Putamen (tissue), 1 donor: Measurements from ENCODE around the gene TMEM87A.
"Not testable (repeated sequence)": the region's sequence is repeated elsewhere in the genome, so short reads cannot be mapped to it uniquely, and the experiment has no call there.

ENCODE experiments used
- DNase-seq: peaks from one replicate; pipeline ENCODE4 v3.0.0-alpha.2; 2016; ENCODE audit warnings: low spot score

TMEM87A gene, protein sequence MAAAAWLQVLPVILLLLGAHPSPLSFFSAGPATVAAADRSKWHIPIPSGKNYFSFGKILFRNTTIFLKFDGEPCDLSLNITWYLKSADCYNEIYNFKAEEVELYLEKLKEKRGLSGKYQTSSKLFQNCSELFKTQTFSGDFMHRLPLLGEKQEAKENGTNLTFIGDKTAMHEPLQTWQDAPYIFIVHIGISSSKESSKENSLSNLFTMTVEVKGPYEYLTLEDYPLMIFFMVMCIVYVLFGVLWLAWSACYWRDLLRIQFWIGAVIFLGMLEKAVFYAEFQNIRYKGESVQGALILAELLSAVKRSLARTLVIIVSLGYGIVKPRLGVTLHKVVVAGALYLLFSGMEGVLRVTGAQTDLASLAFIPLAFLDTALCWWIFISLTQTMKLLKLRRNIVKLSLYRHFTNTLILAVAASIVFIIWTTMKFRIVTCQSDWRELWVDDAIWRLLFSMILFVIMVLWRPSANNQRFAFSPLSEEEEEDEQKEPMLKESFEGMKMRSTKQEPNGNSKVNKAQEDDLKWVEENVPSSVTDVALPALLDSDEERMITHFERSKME

GRCh38 chr15:42272939-42273899 lies at the start of gene TMEM87A, which contains the start of gene GANC:
Gene TMEM87A, minus strand, starts transcription at chr15:42273433. Its CDS starts 35 bp downstream, at chr15:42273398.
Gene GANC, plus strand, starts transcription at chr15:42273201. Its CDS starts 1,281 bp downstream, at chr15:42274482.
- DNase-seq = peak; percentile 99

DNA sequence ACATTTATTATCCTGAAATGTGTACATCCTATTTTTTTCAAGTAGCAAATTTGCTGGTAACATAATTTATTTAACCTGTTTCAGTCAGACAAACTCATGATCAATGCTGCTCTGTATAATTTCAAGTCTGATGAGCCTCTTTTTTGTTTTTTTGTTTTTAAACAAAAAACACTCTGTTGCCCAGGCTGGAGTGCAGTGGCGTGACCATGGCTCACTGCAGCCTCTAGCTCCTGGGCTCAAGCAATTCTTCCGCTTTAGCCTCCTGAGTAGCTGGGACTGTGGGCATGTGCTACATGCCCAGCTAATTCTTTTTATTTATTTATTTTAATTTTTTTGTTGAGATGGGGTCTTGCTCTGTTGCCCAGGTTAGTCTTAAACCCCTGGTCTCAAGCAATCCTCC lies 46.0 kb upstream of the TMEM87A start:
- DNase-seq = no peak

GRCh38 chr15:42316282-42316805 lies 43.1 kb upstream of the TMEM87A start:
- not testable (repeated sequence) for DNase-seq

DNA sequence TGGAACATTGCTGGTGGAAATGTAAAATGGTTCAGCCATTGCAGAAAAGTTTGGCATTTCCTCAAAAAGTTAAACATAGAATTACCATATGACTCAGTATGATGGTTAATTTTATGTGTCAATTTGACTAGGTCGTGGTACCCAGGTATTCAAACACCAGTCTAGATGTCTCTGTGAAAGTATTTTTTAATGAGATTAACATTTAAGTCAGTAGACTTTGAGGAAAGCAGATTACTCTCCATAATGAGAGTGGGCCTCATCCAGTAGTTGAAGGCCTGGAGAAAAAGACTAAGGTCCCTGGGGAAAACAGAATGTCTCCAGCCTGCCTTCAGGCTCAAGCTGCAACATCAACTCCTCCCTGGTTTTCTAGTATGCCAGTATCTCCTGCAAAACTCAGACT lies 42.3 kb upstream of the TMEM87A start:
- DNase-seq = no peak

DNA sequence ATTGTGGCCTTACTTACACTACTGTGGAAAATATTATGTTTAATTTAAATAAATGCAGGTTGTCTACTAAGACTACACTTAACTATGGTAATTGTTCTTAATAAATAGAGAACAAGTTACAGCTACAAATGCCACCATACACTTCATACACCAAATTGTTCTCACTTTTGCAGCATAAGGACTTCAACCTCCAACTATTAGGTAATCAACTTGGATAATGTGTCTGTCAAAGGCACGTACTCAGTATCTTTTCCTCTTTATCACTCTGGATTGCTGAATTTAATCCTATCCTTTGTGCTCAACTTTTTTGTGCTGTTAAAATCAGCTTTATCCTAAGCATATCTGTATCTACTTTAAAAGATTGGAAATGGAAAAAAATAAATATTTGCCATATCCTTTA lies 41.6 kb upstream of the TMEM87A start:
- no peak for DNase-seq

DNA sequence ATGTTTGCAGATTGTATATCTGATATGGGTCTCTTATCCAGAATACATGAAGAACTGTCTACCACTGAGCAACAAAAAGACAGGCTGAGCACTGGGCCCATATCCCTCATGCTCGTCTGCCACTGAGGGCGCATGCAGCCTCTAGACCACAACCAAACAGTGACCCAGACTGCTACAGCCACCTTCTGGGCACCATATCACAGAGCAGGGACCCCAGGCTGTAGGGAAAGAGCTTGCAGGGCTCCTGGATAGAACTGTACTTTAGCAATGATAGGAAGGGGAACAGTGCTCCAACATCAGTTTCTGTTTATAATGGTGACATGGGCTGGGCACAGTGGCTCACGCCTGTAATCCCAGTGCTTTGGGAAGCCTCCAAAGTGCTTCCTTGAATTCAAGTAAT lies 40.2 kb upstream of the TMEM87A start:
- DNase-seq = no peak

DNA sequence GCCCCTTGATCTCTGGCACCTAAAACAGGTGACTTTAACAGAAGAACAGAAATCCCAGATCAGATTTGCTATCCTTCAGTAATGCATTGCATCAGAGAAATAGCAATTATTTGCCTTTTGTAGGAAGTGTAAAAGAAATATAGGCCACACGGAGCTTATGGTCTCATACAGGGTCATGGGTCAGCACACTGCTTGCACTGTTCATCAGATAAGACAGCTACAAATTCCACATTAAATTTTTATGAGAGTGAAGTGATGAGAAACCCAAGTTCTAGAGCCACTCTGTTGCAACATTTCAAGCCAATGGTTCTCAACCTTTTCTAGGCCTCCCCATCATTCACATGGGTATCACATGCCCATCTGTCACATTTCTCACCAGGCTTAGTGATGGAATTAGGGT lies 33.4 kb upstream of the TMEM87A start:
- DNase-seq = no peak

- not testable (repeated sequence) for DNase-seq
Observed at GRCh38 chr15:42301004-42301403, 27.8 kb upstream of the TMEM87A start.

- no peak for DNase-seq
Observed at GRCh38 chr15:42289166-42289565, 15.9 kb upstream of the TMEM87A start.

DNA sequence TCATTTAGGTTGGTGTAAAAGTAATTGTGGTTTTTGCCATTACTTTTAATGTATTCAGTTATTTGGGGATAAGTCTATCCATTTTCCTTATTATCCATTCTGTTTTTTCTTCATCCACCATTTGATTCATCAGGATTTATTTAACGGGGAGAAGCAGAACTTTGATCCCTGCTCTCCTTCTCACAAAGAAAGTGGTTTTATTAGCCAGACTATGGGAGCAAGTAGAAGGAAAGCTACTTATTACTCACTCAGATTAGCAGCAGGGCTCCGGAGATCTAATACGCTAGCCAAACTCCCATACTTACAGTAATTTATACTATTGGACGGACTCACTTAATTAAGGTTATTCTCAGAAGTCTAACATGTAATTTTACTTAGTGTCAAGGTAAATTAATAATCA lies 14.7 kb upstream of the TMEM87A start:
- DNase-seq = no peak

DNA sequence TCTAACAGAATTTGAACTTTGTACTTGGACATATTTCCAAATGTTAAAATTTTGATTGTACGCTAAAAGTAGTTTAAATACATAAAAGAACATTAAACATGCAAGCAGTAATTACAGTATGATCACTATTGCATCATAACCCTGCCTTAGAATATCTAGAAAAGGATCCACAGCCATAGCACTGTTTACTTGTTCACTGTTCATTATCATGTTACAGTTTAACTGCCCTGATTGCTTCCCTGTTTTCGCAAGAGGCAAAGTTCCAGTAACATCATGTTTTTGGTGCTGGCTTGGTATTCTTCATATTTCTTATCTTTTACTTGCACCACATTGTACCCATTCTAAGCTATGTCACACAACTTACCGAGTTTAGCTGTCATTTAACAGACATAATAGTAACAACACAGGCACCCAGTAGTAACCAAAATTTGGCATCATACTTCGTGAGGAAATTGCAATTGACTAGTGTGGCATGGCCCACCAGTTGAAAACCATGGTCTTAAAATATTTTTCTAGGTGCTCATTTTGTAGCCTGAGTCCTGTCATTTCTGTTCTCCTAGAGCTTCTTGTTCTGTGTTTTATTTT lies 13.3 kb upstream of the TMEM87A start:
- DNase-seq = no peak

GRCh38 chr15:42285034-42285433 lies 11.8 kb upstream of the TMEM87A start:
- DNase-seq = no peak

GRCh38 chr15:42284551-42284950 lies 11.3 kb upstream of the TMEM87A start:
- DNase-seq = no peak

- no peak for DNase-seq
Observed at GRCh38 chr15:42283671-42284070, 10.4 kb upstream of the TMEM87A start.

DNA sequence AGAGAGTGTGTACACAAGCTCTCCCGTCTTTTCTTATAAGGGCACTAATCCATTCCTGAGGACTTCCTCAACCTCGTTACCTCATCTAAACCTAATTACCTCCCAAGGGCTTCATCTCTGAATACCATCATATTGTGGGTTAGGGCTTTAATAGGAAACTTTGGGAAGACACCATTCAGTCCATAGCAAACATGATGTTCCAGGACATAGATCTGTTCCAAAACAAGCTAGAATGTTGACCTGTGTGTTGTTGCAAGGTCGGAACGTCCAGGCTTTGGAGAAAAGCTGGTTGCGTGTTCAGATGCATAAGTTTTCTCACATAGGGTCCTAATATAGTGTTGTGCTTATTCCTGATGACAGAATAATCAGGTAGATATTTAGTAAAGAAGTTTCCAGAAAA lies 9.7 kb upstream of the TMEM87A start:
- no peak for DNase-seq

DNA sequence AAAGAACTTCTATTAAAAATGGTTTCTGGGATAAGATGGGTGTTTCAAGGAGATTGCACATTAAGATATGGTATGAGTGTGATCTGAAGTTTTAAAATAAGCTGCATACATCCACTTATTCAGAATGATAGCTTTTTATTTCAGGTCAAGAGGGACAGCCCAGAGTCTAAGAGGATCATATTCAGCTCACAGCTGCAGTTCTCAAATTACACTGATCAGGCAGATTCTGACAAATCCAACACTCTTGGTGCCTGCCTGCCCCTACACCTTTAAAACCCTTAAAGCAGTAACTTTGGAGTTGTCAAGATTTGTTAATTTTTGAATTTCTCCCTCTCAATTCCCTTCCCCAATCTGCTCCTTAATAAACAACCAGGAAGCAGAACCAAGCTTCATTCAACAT lies 9.1 kb upstream of the TMEM87A start:
- no peak for DNase-seq

DNA sequence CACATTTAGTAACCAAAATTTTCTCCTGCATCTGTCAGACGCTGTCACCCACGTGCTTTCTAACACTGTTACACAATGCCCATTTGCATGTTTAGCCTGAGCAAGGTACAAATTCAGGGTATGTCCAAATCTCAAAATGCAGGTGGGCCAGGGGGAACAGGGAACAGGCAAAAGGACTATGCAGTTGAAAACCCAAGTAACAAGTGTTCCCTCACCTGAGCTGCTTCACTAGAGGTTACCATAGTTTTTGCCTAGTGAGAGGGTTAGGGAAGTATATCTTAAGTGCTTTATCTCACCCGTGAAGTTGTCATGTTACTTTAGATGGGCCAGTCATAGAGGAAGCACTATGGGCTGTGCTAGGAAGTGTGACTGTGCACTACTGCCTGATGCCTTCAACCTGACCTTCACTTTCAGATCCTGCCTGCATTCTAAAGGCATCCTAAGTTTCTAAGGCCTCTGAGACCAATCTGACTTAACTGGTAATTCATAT lies 6.0 kb upstream of the TMEM87A start:
- DNase-seq = no peak

DNA sequence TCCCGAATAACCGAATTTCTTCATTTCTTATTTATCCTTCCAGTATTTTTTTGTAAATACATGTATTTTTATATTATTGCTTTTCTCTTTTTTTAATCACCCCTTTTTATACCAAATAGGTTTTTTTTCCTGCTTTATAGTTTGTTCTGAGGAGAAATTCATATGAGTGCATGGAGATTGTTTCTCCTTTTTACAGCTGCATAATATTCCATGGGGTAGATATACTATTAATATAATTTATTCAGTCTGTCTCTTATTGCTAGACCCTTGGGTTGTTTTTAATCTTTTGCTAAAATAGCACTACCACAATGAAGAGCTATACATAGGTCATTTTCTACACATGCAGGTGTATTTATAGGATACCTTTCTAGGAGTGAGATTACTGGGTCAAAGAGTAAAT lies 3.5 kb upstream of the TMEM87A start:
- no peak for DNase-seq

DNA sequence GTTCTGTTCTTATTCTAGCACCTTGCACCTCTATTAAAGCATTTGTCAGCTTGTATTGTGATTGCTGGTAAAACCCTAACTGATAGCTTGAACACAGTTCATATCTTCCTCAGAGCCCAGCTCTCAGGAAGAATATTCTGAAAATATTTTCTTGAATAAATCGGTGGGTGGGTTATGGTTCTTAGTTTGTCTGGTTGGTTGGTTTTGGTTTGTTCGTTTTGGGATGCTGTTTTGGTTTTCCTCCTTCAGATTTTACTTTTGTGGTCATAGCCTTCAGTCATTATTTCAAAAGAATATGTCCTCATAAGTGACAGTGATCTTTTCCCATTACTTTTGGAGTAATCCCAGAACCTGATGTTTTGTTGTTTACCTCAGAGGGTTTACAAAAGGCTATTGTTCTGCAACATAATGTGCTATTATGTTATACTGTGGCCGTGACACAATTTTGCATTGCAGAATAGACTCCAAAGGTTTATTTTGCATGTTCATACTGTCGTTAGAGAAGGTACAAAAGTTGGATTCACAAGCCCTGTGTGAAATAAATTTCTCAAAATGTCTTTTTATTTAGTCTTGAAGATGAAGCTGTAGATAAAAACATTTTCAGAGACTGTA lies 2.7 kb upstream of the TMEM87A start:
- peak; percentile 70 for DNase-seq

DNA sequence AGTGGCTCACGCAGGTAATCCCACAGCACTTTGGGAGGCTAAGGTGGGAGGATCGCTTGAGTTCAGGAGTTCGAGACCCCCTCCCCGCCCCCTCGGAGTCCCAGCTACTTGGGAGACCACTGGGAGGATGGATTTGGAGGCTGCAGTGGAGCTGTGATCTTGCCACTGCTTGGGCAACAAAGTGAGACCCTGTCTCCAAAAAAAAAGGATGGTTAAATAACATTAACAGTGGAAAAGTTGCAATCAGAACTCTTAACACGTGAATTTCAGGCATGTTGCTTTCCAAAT lies 1.4 kb upstream of the TMEM87A start:
- peak; percentile 4 for DNase-seq

DNA sequence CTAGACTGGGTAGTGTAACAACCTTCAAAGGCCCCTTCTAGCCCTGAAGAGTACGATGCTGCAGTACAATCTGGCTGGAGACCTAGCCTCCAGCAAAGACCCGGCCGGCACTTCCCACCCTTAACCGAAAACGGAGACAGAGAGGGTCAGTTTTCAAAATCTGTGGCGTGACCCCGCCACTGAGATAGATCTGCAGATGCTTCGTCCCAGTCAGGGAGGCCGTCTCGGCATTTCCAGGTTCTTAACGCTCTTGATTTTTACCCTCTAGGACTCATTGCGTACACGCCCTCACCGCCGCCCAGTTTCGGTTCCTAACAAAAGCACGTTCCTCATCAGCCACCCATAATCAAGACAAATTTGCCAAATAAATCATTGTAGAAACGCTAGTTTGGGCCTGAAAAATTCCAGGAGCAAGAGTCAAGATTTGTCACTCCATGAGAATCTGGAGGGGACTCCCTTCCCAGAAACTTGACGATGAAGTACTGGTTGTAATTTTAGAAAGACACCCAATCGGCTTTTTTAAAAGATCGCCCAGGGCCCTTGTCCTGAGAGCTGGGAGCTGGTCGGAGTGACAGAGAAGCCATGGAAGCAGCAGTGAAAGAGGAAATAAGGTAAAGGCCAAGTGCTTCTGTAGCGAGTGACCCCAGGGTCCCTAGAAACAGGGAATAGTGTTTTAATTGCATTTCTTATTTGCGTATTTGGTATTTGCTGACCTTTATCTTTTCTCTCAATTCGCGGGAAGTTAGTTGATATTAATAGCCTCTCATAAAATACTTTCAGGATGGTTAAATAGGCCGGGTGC lies 868 bp upstream of the TMEM87A start:
- peak; percentile 61 for DNase-seq
